ENCODE results near the gene TRAPPC1.

Gene TRAPPC1

GRCh38 chr17:7943291-7943690 lies 11.5 kb upstream of the TRAPPC1 start:
- in situ Hi-C loops (cut with MboI; ENCODE audit: low sequenced_read_pairs) = no loop called here

- in situ Hi-C loops (cut with MboI; ENCODE audit: low sequenced_read_pairs) = no loop called here
These were observed 9.0 kb upstream of the TRAPPC1 start for GRCh38 chr17:7940743-7941142.

GRCh38 chr17:7940034-7940433 lies 8.3 kb upstream of the TRAPPC1 start:
- in situ Hi-C loops (cut with MboI; ENCODE audit: low sequenced_read_pairs) = no loop called here

DNA sequence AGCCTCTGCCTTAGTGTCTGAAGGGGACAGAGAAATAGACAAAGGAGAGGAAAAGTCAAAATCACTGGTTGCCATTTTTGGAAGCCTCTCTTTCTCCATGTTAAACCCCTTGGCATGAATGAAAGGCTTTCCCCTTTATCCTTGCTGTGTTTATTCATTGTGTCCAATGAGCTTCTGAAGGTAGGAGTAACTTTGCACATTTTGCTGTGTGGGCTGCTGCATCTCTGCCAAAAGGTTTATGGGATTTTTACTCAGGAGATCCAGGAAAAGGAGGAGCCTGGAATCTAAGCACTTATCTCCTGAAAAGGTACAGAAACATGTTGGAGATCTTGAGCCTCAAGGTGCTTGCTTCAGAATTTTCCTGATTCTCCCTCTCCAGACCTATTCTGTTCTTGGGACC lies 4.1 kb upstream of the TRAPPC1 start:
- in situ Hi-C loops (cut with MboI; ENCODE audit: low sequenced_read_pairs) = no loop called here

DNA sequence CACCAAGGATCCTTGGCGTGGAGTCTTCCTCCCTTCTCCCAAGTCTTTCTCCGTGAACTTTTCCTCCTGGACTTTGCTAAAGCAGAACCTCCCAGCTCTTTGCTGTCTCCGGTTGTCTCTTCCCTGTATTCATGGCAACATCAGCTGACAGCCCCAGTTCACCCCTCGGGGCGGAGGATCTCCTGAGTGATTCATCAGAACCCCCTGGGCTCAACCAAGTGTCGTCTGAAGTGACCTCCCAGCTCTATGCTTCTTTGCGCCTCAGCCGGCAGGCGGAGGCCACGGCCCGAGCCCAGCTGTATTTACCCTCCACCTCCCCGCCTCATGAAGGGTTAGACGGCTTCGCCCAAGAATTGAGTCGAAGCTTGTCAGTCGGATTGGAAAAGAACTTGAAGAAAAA lies 1.2 kb upstream of the TRAPPC1 start:
- in situ Hi-C loops (cut with MboI; ENCODE audit: low sequenced_read_pairs) = no loop called here

DNA sequence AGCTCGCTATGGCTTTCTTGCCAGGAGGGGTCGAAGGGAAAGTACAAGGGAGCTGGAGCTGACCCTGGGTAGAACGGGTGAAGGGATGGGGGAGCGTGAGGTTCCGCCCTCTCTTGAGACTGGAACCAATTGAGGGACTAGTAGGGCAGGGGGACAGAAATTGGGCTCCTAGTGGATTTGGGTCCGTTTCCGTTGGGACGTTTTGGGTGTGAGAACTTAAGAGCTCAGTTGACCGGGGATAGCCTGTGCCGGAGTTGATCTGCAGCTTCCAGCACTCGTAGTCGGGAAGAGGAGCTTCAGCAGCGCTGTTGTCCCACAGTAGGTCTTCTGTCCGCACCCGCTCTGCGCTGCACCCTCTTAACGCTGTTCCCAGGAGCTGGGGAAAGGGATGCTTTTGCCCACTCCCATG lies 741 bp upstream of the TRAPPC1 start:
- in situ Hi-C loops (cut with MboI; ENCODE audit: low sequenced_read_pairs) = no loop called here

- in situ Hi-C loops (cut with MboI; ENCODE audit: low sequenced_read_pairs) = no loop called here
These were observed 710 bp downstream of the TRAPPC1 start for GRCh38 chr17:7930841-7931631.

GRCh38 chr17:7929158-7930023 lies 2.4 kb downstream of the TRAPPC1 start, which contains the start of gene KCNAB3:
KCNAB3 (minus strand) TSS chr17:7929856; CDS start chr17:7929435, 421 bp downstream.
- in situ Hi-C loops (cut with MboI; ENCODE audit: low sequenced_read_pairs) = no loop called here

DNA sequence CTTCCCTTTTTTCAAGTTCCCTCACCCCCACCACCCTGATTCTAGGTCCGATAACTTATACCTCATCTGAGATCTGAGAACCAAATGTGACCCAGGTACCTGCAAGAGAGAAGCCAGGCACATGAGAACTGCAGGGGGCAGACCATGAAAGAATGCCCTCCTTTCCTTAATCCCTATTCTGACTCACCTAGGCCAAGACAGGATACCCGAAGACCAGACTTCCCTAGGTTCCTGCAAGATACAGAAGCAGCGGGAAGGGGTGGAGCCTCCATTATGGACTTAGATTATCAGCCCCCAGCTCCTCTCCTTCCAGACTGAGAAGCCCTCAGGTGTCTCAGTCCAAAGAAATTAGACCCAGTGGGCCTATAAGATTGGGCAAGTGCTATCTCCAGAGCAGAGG lies 4.2 kb downstream of the TRAPPC1 start:
- in situ Hi-C loops (cut with MboI; ENCODE audit: low sequenced_read_pairs) = no loop called here

- in situ Hi-C loops (cut with MboI; ENCODE audit: low sequenced_read_pairs) = no loop called here
These were observed 8.7 kb downstream of the TRAPPC1 start for GRCh38 chr17:7922845-7923628.

DNA sequence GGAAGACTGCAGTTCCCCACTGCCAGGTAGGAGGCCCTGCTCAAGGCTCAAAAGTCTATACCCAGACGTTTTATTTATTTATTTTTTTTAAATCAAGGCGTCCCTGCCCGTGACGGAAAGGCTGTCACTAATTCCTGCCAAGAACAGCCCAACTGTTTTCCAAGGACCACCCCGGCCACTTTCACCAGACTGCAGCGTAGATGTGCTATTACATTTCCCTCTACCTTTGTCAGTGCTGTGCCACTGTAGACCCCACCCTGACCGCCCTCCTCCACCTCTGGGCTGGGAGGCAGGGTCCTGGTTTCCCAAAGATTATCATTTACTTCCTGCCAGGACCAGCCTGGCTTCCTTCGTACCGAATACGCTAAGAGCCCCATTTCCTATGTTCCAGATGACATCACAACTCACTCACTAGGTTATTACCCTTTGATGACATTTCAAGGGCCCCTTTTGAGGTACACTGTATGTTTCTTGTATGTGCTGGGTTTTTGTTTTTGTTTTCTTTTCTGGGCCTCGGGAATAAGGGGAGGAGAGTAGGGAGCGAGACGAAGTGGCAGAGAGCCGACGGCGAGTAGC lies 9.4 kb downstream of the TRAPPC1 start:
- in situ Hi-C loops (cut with MboI; ENCODE audit: low sequenced_read_pairs) = no loop called here

DNA sequence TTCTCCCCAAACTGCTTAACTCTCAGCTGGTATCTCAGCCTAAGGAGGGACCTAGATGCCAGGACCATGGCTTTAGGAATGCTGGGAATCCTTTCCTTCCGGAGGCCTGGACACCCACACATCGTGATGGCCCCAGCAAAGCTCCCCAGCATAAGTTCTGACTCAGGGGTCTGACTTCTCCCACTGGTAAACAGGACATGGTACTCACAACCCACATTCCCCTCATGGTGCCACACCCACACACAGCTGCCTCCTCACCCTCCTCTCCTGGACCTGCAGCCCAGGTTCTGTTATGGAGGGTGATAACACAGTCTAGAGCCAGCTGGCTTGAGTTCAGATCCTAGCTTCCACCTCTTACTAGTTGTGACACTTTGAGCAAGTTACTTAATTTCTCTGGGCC lies 14.9 kb downstream of the TRAPPC1 start:
- in situ Hi-C loops (cut with MboI; ENCODE audit: low sequenced_read_pairs) = loop anchor here (10.0 kb wide), 1 partner anchor 128 kb away; no protein-coding TSS in a partner anchor

DNA sequence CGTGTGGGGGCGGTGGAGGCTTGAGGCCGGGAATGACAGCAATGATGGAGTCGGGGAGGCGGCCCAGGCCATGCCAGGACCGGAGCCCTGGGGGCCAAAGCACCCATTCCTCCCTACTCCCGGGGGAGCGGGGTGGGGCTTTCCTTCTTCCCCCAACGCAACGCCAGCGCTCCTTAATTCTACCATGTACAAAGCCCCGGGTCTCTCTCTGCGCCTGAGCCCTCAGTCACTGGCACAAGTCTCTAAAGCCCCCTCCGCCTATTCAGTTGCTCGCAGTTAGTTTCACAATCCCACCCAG lies 15.4 kb downstream of the TRAPPC1 start:
- in situ Hi-C loops (cut with MboI; ENCODE audit: low sequenced_read_pairs) = loop anchor here (10.0 kb wide), 1 partner anchor 128 kb away; no protein-coding TSS in a partner anchor

DNA sequence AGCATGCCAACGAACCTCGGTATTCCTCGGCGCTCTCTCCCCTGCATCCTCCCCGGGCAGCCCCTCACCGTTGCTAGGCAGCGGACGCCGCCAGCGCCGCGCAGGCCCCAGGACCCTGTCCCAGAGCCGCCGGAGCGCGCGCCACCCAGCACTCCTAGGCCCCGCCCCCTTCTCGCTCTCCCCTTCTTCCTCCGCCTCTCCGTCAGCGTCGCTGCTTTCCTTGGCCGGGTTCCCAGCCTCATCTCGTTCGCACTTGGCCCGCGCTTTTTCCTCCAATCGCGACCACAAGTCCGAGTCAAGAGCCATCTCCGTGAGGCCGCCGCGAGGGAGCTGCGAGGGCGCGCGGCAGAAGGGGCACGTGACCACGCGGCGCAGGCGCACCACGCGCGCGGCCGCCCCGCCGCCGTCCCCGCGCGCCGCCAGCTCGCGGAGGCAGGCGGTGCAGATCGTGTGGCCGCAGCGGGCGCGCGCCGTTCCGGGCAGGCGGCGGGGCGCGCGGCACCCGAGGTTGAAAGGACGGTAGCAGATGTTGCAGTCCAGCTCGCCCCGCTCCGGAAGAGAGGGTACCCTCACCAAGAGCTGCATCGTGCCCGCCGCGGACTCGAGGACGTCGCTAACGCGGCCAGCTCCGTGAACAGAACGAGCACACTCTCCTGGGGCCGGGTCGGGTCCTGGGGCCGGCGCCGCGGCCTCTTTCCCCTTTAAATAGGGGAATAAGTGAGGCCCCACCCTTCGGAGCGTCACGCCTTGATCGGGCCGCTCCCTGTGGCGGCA lies 15.9 kb downstream of the TRAPPC1 start, which contains the start of gene RNF227:
TSS of gene RNF227 (minus strand) at position 679 of the 774 bp plus-strand sequence. CDS start at position 585, 94 bp downstream.
- in situ Hi-C loops (cut with MboI; ENCODE audit: low sequenced_read_pairs) = loop anchor here (10.0 kb wide), 1 partner anchor 129 kb away; no protein-coding TSS in a partner anchor

DNA sequence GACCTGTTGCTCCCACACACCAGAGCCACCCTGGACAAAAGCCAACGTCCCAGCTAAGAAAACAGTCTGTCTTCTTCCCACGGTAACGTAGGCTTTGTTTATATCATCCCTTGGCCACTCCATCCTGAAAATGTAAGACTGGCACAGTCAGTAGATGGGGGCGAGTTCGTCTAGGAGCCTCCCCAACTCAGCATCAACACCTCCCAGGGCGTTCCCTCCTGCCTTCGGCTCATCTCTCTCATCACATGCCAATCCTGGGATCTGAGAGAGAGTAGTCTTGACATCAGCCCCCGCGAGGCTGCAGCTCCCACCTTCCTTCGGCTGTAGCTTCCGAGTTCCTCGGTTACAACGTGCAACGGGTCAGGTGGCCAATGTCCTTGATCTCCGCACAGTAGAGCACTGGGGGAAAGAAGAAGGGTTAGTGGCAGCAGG lies 16.6 kb downstream of the TRAPPC1 start:
- in situ Hi-C loops (cut with MboI; ENCODE audit: low sequenced_read_pairs) = loop anchor here (10.0 kb wide), 1 partner anchor 130 kb away; no protein-coding TSS in a partner anchor

GRCh38 chr17:7912927-7913524 lies 18.7 kb downstream of the TRAPPC1 start:
- in situ Hi-C loops (cut with MboI; ENCODE audit: low sequenced_read_pairs) = loop anchor here (10.0 kb wide), 1 partner anchor 132 kb away; no protein-coding TSS in a partner anchor

DNA sequence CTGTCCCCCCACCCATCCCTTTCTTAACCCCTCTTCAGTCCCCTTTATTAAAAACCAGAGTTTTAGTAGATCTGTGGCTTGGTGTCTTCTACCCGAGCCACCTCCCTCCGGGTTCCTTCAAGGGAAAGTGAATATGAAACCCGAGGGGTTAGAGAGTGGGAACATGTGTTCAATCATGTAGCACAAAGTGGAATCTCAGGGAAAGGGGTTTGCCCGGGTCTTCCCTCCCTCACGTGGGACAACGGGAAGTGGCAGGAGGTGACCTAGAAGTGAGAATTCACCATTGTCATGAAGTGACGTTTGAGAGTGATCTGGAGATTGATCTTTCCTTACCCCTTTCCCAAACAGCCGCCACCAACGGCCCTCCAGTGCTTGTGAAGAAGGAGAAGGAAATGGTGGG lies 20.6 kb downstream of the TRAPPC1 start:
- in situ Hi-C loops (cut with MboI; ENCODE audit: low sequenced_read_pairs) = loop anchor here (10.0 kb wide), 1 partner anchor 134 kb away; no protein-coding TSS in a partner anchor

GRCh38 chr17:7910711-7911110 lies 21.0 kb downstream of the TRAPPC1 start:
- in situ Hi-C loops (cut with MboI; ENCODE audit: low sequenced_read_pairs) = loop anchor here (10.0 kb wide), 1 partner anchor 134 kb away; no protein-coding TSS in a partner anchor

GRCh38 chr17:7910281-7910680 lies 21.5 kb downstream of the TRAPPC1 start:
- in situ Hi-C loops (cut with MboI; ENCODE audit: low sequenced_read_pairs) = loop anchor here (10.0 kb wide), 1 partner anchor 135 kb away; no protein-coding TSS in a partner anchor

All from HL-60/S4 treated with retinoic acid at 250 ng/mL for 4 days and 3 days (cell line).